Right kidney (tissue), 1 donor: Measurements from ENCODE around the gene CTDSPL.
A peak's percentile ranks its signal among the peaks of the same experiment; 100 is the strongest.

Experiments used
- DNase-seq: peaks from one replicate; pipeline ENCODE4 v3.0.0-alpha.2; 2016

CTDSPL gene

GRCh38 chr3:37988931-37989525 is 127.3 kb downstream of the CTDSPL start:
- DNase-seq, result peak; percentile 3

- DNase-seq, result peak; percentile 2
Measured at GRCh38 chr3:37989821-37990480, 128.3 kb downstream of the CTDSPL start.

- DNase-seq, result no peak
Measured at GRCh38 chr3:37990527-37990926, 128.8 kb downstream of the CTDSPL start, which contains the start of gene VILL. Gene VILL, plus strand, starts transcription at chr3:37990786. Its CDS starts 2,887 bp downstream, at chr3:37993673.

- DNase-seq, result no peak
Measured at GRCh38 chr3:37991109-37991508, 129.4 kb downstream of the CTDSPL start.

GRCh38 chr3:37991823-37992222 is 130.1 kb downstream of the CTDSPL start:
- DNase-seq, result no peak

GRCh38 chr3:37992271-37993066 is 130.8 kb downstream of the CTDSPL start:
- DNase-seq, result no peak

GRCh38 chr3:37993067-37993455 is 131.4 kb downstream of the CTDSPL start:
- no peak for DNase-seq

- no peak for DNase-seq
Measured at GRCh38 chr3:37993460-37993819, 131.8 kb downstream of the CTDSPL start.

GRCh38 chr3:37993820-37994638 is 132.3 kb downstream of the CTDSPL start:
- DNase-seq, result peak; percentile 88

GRCh38 chr3:37994639-37994972 is 132.9 kb downstream of the CTDSPL start:
- no peak for DNase-seq

- DNase-seq, result no peak
Measured at GRCh38 chr3:37995652-37996641, 134.3 kb downstream of the CTDSPL start.

- DNase-seq, result peak; percentile 57
Measured at GRCh38 chr3:37996785-37997301, 135.2 kb downstream of the CTDSPL start.

- DNase-seq, result no peak
Measured at GRCh38 chr3:37997342-37997741, 135.7 kb downstream of the CTDSPL start.

GRCh38 chr3:37997791-37998370 is 136.2 kb downstream of the CTDSPL start:
- no peak for DNase-seq

- DNase-seq, result no peak
Measured at GRCh38 chr3:37999836-38000235, 138.2 kb downstream of the CTDSPL start.

- peak; percentile 0 for DNase-seq
Measured at GRCh38 chr3:38000242-38000916, 138.7 kb downstream of the CTDSPL start.

- peak; percentile 0 for DNase-seq
Measured at GRCh38 chr3:38000965-38001455, 139.3 kb downstream of the CTDSPL start.

- peak; percentile 2 for DNase-seq
Measured at GRCh38 chr3:38001456-38002081, 139.9 kb downstream of the CTDSPL start.

GRCh38 chr3:38002291-38002876 is 140.7 kb downstream of the CTDSPL start:
- no peak for DNase-seq
